Liver (tissue), 9 donors: ENCODE results near the gene NRF1. TPM values are rescaled to one million over a fixed set of nuclear protein-coding genes. Genes with fewer than 3 reads are reported as not detected.
A peak's percentile ranks its signal among the peaks of the same experiment; 100 is the strongest.

Experiments
- DNase-seq: peaks from one replicate; pipeline ENCODE4 v3.0.0-alpha.2; 2017; ENCODE audit warnings: low spot score
- H3K27ac ChIP-seq, 2 donors: one replicate each; pipeline ENCODE4 v1.7.0; 2013; ENCODE audit warnings: inconsistent platforms in 2 of 2, low read length in 2 of 2, control low read depth in 1 of 2, low read depth in 1 of 2, mild to moderate bottlenecking in 1 of 2
- H3K27me3 ChIP-seq, 4 donors: one replicate each; pipeline versions ENCODE4 v1.6.1 to v1.7.0; 2013; ENCODE audit warnings: low read length in 3 of 4, inconsistent platforms in 1 of 4, mild to moderate bottlenecking in 1 of 4, moderate library complexity in 1 of 4; ENCODE audit not compliant: control insufficient read depth in 4 of 4, insufficient read depth in 4 of 4
- H3K36me3 ChIP-seq, 4 donors: one replicate each; pipeline versions ENCODE4 v1.6.1 to v1.7.0; 2013; ENCODE audit warnings: low read length in 3 of 4, mild to moderate bottlenecking in 3 of 4, low read depth in 1 of 4, moderate library complexity in 1 of 4; ENCODE audit not compliant: control insufficient read depth in 4 of 4, insufficient read depth in 3 of 4
- H3K4me1 ChIP-seq, 4 donors: one replicate each; pipeline versions ENCODE4 v1.6.1 to v1.7.0; 2013; ENCODE audit warnings: low read length in 3 of 4, mild to moderate bottlenecking in 3 of 4, moderate library complexity in 1 of 4; ENCODE audit not compliant: control insufficient read depth in 4 of 4, insufficient read depth in 4 of 4
- H3K4me3 ChIP-seq, 3 donors: one replicate each; pipeline versions ENCODE4 v1.6.1 to v1.7.0; 2013; ENCODE audit warnings: low read length in 3 of 3, control low read depth in 1 of 3, low read depth in 1 of 3, mild to moderate bottlenecking in 1 of 3
- H3K9ac ChIP-seq, 2 donors: one replicate each; pipeline ENCODE4 v1.7.0; 2013; ENCODE audit warnings: low read length in 2 of 2, mild to moderate bottlenecking in 2 of 2, moderate library complexity in 2 of 2, control low read depth in 1 of 2, low read depth in 1 of 2
- H3K9me3 ChIP-seq, 4 donors: one replicate each; pipeline versions ENCODE4 v1.6.1 to v1.7.0; 2013; ENCODE audit warnings: low read length in 3 of 4; ENCODE audit not compliant: control insufficient read depth in 4 of 4
- EGR1 ChIP-seq, 2 donors: IDR thresholded peaks; 2 replicates each; pipeline ENCODE4 v1.6.1; 2016 to 2018; ENCODE audit warnings: antibody characterized with exemption in 2 of 2, low read depth in 2 of 2
- FOXA1 ChIP-seq: IDR thresholded peaks from 2 replicates; pipeline ENCODE4 v1.6.1; 2016; ENCODE audit warnings: antibody characterized with exemption
- FOXA2 ChIP-seq: IDR thresholded peaks from 2 replicates; pipeline ENCODE4 v1.6.1; 2016; ENCODE audit warnings: antibody characterized with exemption
- GABPA ChIP-seq, 2 donors: IDR thresholded peaks in 1 of 2; conservative IDR thresholded peaks in 1 of 2; 2 replicates each; pipeline ENCODE4 v1.6.1; 2016; ENCODE audit warnings: antibody characterized with exemption in 2 of 2, mild to moderate bottlenecking in 1 of 2, moderate library complexity in 1 of 2
- HNF4G ChIP-seq: IDR thresholded peaks from 2 replicates; pipeline ENCODE4 v1.6.1; 2016; ENCODE audit warnings: antibody characterized with exemption
- JUND ChIP-seq, 2 donors: IDR thresholded peaks; 2 replicates each; pipeline ENCODE4 v1.6.1; 2016; ENCODE audit warnings: antibody characterized with exemption in 2 of 2
- NR2F2 ChIP-seq: IDR thresholded peaks from 2 replicates; pipeline ENCODE4 v1.6.1; 2016; ENCODE audit warnings: antibody characterized with exemption
- RXRA ChIP-seq, 2 donors: IDR thresholded peaks; 2 replicates each; pipeline ENCODE4 v1.6.1; 2017 to 2018; ENCODE audit warnings: antibody characterized with exemption in 2 of 2, mild to moderate bottlenecking in 1 of 2
- TAF1 ChIP-seq: conservative IDR thresholded peaks from 2 replicates; pipeline ENCODE4 v1.6.1; 2016; ENCODE audit warnings: antibody characterized with exemption, mild to moderate bottlenecking
- YY1 ChIP-seq: IDR thresholded peaks from 2 replicates; pipeline ENCODE4 v1.6.1; 2016; ENCODE audit warnings: antibody characterized with exemption, mild to moderate bottlenecking
- WGBS: extraction: QIAGEN DNeasy Blood & Tissue Kit; methylation state at CpG from one replicate; pipeline ENCODE4 v1.1.7; 2013; 5-methylcytosine and 5-hydroxymethylcytosine counted together
- polyA plus RNA-seq, 2 donors: library from polyadenylated mRNA; stranded (reverse) in 1 of 2; unstranded in 1 of 2; fragments of 200-250 nt in 1 of 2; fragments of >200 nt in 1 of 2; fragmentation: Nextera tagmentation in 1 of 2; extraction: Ambion mirVana in 1 of 2; gene quantifications; one replicate each; pipeline versions ENCODE4 v1.2.1 to v1.2.3, GENCODE V29; 2013 to 2015
- total RNA-seq, 2 donors: library from RNA; depleted of rRNA; stranded (reverse); fragments of >200 nt; gene quantifications; one replicate each; pipeline ENCODE4 v1.2.3, GENCODE V29; 2014
- TF ChIP-seq, protein P1 (sequence below): IDR thresholded peaks from 2 replicates; pipeline ENCODE4 v1.6.1; 2016; ENCODE audit warnings: antibody characterized with exemption, mild to moderate bottlenecking
- TF ChIP-seq, protein P2 (sequence below): IDR thresholded peaks from 2 replicates; pipeline ENCODE4 v1.6.1; 2016; ENCODE audit warnings: antibody characterized with exemption
- TF ChIP-seq, protein P3 (sequence below): fragments of 150-350 bp; IDR thresholded peaks from 2 replicates; pipeline ENCODE4 v1.5.1; 2017; ENCODE audit warnings: improper control_type of control experiment, low read depth, low read length; ENCODE audit not compliant: missing input control
- donor health status: healthy.
- donor health status: healthy.
- donor health status: healthy.
- donor health status: healthy.
- donor health status: healthy.

Gene NRF1
- total and polyA plus RNA-seq, 4 donors = 1.3 to 14.8 (median 5.3) TPM

DNA sequence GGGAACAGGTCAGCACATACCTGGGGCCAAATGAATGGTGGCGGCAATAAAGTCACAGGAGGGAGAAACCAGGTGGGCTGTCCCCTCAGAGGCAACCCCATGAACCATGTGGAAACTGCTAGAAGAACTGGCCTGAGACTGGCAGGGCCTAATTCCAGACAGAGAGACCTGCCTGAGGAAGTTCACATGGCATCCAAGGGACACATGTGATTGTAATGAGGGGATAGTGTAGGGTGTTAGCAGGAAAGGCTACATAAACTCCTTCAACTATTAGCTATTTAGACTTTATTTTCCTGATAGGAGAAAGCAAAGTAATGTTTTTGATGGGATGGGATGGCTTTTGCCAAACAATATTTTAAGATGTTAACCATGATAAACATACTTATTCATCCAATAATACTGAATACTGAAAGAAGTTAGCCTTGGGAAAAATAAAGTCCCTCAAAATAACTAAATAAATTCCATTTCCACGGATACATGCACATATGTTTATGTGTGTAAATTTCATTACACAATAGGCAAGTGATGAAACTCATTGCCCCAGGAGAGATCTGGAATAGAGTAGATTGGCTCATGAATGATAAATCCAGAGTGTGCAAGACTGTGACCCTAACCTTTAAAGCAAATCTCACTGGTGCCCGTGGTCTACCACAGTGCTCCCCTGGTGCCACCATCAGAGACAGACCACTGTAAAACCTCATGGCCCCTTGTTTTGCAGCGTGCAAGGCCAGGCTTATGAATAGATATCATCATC lies 137.0 kb downstream of the NRF1 start (continued):
- TF ChIP-seq, protein P1, sequence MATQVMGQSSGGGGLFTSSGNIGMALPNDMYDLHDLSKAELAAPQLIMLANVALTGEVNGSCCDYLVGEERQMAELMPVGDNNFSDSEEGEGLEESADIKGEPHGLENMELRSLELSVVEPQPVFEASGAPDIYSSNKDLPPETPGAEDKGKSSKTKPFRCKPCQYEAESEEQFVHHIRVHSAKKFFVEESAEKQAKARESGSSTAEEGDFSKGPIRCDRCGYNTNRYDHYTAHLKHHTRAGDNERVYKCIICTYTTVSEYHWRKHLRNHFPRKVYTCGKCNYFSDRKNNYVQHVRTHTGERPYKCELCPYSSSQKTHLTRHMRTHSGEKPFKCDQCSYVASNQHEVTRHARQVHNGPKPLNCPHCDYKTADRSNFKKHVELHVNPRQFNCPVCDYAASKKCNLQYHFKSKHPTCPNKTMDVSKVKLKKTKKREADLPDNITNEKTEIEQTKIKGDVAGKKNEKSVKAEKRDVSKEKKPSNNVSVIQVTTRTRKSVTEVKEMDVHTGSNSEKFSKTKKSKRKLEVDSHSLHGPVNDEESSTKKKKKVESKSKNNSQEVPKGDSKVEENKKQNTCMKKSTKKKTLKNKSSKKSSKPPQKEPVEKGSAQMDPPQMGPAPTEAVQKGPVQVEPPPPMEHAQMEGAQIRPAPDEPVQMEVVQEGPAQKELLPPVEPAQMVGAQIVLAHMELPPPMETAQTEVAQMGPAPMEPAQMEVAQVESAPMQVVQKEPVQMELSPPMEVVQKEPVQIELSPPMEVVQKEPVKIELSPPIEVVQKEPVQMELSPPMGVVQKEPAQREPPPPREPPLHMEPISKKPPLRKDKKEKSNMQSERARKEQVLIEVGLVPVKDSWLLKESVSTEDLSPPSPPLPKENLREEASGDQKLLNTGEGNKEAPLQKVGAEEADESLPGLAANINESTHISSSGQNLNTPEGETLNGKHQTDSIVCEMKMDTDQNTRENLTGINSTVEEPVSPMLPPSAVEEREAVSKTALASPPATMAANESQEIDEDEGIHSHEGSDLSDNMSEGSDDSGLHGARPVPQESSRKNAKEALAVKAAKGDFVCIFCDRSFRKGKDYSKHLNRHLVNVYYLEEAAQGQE = no peak
- no peak for TF ChIP-seq FOXA2
- TF ChIP-seq HNF4G = no peak
- no peak for TF ChIP-seq EGR1 (IDR thresholded peaks at IDR 0.05; ENCODE audit: low read depth in 2 of 2)
- TF ChIP-seq, protein P2, sequence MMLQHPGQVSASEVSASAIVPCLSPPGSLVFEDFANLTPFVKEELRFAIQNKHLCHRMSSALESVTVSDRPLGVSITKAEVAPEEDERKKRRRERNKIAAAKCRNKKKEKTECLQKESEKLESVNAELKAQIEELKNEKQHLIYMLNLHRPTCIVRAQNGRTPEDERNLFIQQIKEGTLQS = no peak
- no peak for TF ChIP-seq TAF1

DNA sequence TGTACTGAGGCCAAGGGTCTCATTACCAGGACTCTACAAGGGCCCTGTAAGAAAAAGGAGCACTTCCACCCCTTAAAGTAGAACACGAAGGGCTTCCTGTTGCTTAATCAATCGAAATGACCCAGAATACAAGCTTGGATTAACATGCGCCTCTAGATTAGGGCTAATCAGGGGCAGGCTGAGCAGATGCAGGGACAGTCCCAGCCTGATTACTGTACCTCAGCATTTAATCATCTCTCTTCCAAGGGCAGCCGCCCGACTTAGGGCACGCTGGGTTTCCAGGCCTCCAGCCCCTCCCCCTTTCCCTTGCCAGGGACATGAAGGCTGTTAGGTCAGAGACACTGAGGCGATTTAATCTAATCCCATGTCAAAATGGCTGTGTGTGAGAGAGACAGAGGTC lies 138.6 kb downstream of the NRF1 start:
- peaks cover 0 to 7% (median 3%) of the 10 kb centered on the region in 4 donors for H3K36me3 ChIP-seq
- H3K27me3 ChIP-seq = no peaks in the 10 kb centered on the region
- no peak overlapping the region for H3K4me3 ChIP-seq
- DNase-seq = peak; percentile 77
- WGBS = 93% methylated on average over 7 of the region's 7 CpGs
- H3K9me3 ChIP-seq = no peaks in the 10 kb centered on the region
- H3K9ac ChIP-seq = no peak overlapping the region
- no peak overlapping the region for H3K27ac ChIP-seq
- H3K4me1 ChIP-seq = no peaks in the 10 kb centered on the region
- no peak for TF ChIP-seq NR2F2
- no peak for TF ChIP-seq RXRA (IDR thresholded peaks at IDR 0.05)
- TF ChIP-seq JUND (IDR thresholded peaks at IDR 0.05) = no peak
- TF ChIP-seq, protein P3, sequence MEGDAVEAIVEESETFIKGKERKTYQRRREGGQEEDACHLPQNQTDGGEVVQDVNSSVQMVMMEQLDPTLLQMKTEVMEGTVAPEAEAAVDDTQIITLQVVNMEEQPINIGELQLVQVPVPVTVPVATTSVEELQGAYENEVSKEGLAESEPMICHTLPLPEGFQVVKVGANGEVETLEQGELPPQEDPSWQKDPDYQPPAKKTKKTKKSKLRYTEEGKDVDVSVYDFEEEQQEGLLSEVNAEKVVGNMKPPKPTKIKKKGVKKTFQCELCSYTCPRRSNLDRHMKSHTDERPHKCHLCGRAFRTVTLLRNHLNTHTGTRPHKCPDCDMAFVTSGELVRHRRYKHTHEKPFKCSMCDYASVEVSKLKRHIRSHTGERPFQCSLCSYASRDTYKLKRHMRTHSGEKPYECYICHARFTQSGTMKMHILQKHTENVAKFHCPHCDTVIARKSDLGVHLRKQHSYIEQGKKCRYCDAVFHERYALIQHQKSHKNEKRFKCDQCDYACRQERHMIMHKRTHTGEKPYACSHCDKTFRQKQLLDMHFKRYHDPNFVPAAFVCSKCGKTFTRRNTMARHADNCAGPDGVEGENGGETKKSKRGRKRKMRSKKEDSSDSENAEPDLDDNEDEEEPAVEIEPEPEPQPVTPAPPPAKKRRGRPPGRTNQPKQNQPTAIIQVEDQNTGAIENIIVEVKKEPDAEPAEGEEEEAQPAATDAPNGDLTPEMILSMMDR = no peak
- no peak for TF ChIP-seq GABPA (IDR thresholded peaks at IDR 0.05 in 1 of 2, conservative IDR thresholded peaks at IDR 0.05 in 1 of 2)
- no peak for TF ChIP-seq YY1
- no peak for TF ChIP-seq EGR1 (IDR thresholded peaks at IDR 0.05; ENCODE audit: low read depth in 2 of 2)
- TF ChIP-seq, protein P1 = no peak
- no peak for TF ChIP-seq FOXA1
